ENCODE data around the gene MYL11. TPM values are rescaled to one million over a fixed set of nuclear protein-coding genes. Genes with fewer than 3 reads are reported as not detected.
"Not testable (repeated sequence)": the region's sequence is repeated elsewhere in the genome, so short reads cannot be mapped to it uniquely, and the experiment has no call there.

Gene MYL11
- polyA plus RNA-seq, 1 donor from 2014 or later, result not detected

GRCh38 chr16:30343491-30343820, 31.1 kb upstream of the MYL11 start:
- H3K9ac ChIP-seq (ENCODE audit: low read length); H3K36me3 ChIP-seq (ENCODE audit: insufficient read depth, low read length); H2AFZ ChIP-seq (ENCODE audit: low read depth, low read length); H3K9me3 ChIP-seq (ENCODE audit: low read length); H3F3A ChIP-seq (ENCODE audit: insufficient read depth, low read length, poor library complexity, severe bottlenecking); H3K9me2 ChIP-seq (ENCODE audit: insufficient read depth, low read length); H4K20me1 ChIP-seq (ENCODE audit: insufficient read depth); H3K27ac ChIP-seq (ENCODE audit: low read length); H3K79me2 ChIP-seq (replicated peaks; ENCODE audit: insufficient read depth, low read length); H3K4me3 ChIP-seq (ENCODE audit: low read length); H3K4me2 ChIP-seq (ENCODE audit: low read length); H3K27me3 ChIP-seq (ENCODE audit: insufficient read depth, low read depth, low read length): not testable (repeated sequence)

- H3F3A ChIP-seq (ENCODE audit: insufficient read depth, low read length, poor library complexity, severe bottlenecking), result no peaks in the 10 kb centered on the region
- no peak overlapping the region for H3K4me2 ChIP-seq (ENCODE audit: low read length)
- no peak overlapping the region for H2AFZ ChIP-seq (ENCODE audit: low read depth, low read length)
- no peaks in the 10 kb centered on the region for H3K27me3 ChIP-seq (ENCODE audit: insufficient read depth, low read depth, low read length)
- H3K27ac ChIP-seq (ENCODE audit: low read length), result no peak overlapping the region
- H3K9me3 ChIP-seq (ENCODE audit: low read length), result no peaks in the 10 kb centered on the region
- H3K9me2 ChIP-seq (ENCODE audit: insufficient read depth, low read length), result no peaks in the 10 kb centered on the region
- H4K20me1 ChIP-seq (ENCODE audit: insufficient read depth), result no peaks in the 10 kb centered on the region
- H3K36me3 ChIP-seq (ENCODE audit: insufficient read depth, low read length), result no peaks in the 10 kb centered on the region
- no peak overlapping the region for H3K4me3 ChIP-seq (ENCODE audit: low read length)
- H3K79me2 ChIP-seq (replicated peaks; ENCODE audit: insufficient read depth, low read length), result no peaks in the 10 kb centered on the region
- TF ChIP-seq CTCF (IDR thresholded peaks at IDR 0.05; ENCODE audit: poor library complexity, severe bottlenecking) (no peak), TAF1 (IDR thresholded peaks at IDR 0.05; ENCODE audit: low read depth) (no peak), REST (IDR thresholded peaks at IDR 0.05; ENCODE audit: borderline replicate concordance) (no peak), EP300 (conservative IDR thresholded peaks at IDR 0.05; ENCODE audit: poor library complexity, severe bottlenecking) (no peak), MXI1 (conservative IDR thresholded peaks at IDR 0.05; ENCODE audit: poor library complexity, severe bottlenecking) (no peak), EZH2 (IDR thresholded peaks at IDR 0.05; ENCODE audit: borderline replicate concordance, insufficient read depth, low read length, poor library complexity, severe bottlenecking) (no peak), RAD21 (conservative IDR thresholded peaks at IDR 0.05) (no peak), SMC3 (conservative IDR thresholded peaks at IDR 0.05; ENCODE audit: poor library complexity) (no peak)
- H3K9ac ChIP-seq (ENCODE audit: low read length), result no peak overlapping the region
These were observed 28.3 kb upstream of the MYL11 start for GRCh38 chr16:30346286-30346685.

GRCh38 chr16:30348113-30348512, 26.5 kb upstream of the MYL11 start:
- no peak overlapping the region for H3K4me3 ChIP-seq (ENCODE audit: low read length)
- H3K9me3 ChIP-seq (ENCODE audit: low read length), result no peaks in the 10 kb centered on the region
- no peaks in the 10 kb centered on the region for H4K20me1 ChIP-seq (ENCODE audit: insufficient read depth)
- no peaks in the 10 kb centered on the region for H3K27me3 ChIP-seq (ENCODE audit: insufficient read depth, low read depth, low read length)
- no peak overlapping the region for H3K9ac ChIP-seq (ENCODE audit: low read length)
- H3F3A ChIP-seq (ENCODE audit: insufficient read depth, low read length, poor library complexity, severe bottlenecking), result no peaks in the 10 kb centered on the region
- no peaks in the 10 kb centered on the region for H3K9me2 ChIP-seq (ENCODE audit: insufficient read depth, low read length)
- H3K36me3 ChIP-seq (ENCODE audit: insufficient read depth, low read length), result no peaks in the 10 kb centered on the region
- H3K27ac ChIP-seq (ENCODE audit: low read length), result no peak overlapping the region
- peaks cover under 1% of the 10 kb centered on the region for H3K79me2 ChIP-seq (replicated peaks; ENCODE audit: insufficient read depth, low read length)
- no peak overlapping the region for H3K4me2 ChIP-seq (ENCODE audit: low read length)
- TF ChIP-seq MXI1 (conservative IDR thresholded peaks at IDR 0.05; ENCODE audit: poor library complexity, severe bottlenecking) (no peak), CTCF (IDR thresholded peaks at IDR 0.05; ENCODE audit: poor library complexity, severe bottlenecking) (no peak), EZH2 (IDR thresholded peaks at IDR 0.05; ENCODE audit: borderline replicate concordance, insufficient read depth, low read length, poor library complexity, severe bottlenecking) (no peak)
- H2AFZ ChIP-seq (ENCODE audit: low read depth, low read length), result no peak overlapping the region
